ENCODE data around the gene YPEL5.

The YPEL5 gene

DNA sequence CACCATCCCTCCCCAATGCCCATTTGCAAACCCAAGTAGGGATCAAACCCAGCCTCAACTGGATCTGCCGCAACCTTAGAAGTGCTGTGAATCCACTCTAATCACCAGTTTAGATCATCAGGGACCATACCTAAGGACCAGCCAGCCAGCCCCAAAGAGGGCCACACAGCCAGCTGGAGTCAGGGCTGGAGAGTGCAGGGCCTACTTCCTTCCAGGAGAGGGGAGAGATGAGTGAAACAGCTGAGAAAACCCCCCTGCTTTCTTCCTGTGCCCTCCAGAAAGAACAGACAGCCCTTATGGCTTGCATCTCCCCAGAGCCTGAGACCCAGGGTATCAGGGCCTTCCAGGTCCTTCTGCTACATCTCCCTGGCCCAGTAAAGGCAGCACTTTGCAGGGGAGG lies 25.8 kb downstream of the YPEL5 start:
- no peak for DNase-seq

DNA sequence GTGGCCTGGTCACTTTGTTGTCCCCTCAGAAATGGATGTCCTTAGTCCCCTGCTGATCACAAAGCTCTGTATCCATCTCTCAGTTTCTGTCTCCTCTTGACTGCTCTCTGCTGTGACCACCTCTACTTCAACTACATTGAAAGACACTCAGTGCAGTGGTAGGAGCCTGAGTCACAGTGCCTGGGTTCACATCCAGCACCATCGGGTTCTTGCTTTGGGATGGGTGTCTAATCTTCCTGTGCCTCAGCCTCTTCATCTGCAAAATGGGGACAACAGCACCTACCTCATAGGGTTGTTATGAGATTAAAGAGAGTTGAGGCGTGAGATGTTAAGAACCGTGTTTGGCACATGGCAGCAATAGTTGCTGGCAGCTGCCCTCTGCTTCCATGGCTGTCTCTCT lies 30.6 kb downstream of the YPEL5 start:
- no peak for DNase-seq

DNA sequence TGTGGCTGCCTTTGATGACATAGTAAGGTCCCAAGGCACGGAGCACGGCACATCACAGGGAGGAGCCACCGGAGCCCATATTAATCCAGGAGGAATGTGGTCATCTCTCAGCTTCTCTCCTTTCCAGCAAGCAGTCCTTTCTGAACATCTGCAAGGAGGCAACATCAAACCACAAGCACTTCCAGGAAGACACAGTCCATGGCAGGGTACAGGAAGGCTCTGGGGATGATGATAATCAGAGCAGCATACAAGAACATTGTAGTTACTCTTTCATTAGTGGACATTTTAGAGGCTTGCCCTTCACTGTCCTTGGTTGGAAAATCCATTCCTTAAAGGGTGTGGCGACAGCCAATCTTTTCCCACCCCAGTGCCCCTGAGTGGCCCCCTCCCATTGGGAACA lies 31.1 kb downstream of the YPEL5 start:
- DNase-seq: no peak

DNA sequence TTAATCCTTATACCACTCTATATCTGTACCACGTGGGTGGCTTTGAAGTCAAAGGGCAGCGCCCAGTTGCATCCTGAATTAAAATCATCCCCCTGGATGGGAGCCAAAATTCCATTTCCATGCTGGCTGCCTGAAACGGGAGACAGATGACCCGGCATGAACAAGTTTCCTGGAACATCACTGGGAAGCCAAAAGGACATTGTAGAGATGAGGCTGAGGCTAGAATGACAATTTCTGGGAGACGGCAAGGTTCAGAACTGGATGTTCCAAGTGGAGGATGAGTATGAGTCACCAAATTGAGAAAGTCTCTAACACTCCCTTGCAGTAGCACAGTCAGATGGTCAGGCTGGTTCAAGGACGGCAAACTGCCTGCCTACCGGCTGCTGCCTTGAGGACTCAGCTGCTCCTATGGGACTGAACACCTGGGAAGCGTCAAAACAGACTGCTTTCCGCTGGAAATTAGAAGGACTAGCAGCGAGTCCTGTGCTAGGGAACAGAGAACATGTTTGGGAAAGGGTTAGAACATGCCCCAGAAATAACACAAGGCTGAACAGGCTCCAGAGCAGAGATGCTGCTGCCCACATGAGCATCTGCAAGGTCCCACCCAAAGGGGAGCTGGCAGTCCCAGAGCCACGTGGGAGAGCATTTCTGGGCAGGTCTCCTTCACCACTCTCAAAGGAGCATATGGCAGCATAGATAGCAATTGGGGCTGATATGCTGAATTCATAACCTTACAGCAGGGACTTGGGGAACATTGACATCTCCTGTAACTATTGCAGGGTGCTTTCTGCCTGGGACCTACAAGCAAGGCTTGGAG lies 32.0 kb downstream of the YPEL5 start:
- DNase-seq: no peak

DNA sequence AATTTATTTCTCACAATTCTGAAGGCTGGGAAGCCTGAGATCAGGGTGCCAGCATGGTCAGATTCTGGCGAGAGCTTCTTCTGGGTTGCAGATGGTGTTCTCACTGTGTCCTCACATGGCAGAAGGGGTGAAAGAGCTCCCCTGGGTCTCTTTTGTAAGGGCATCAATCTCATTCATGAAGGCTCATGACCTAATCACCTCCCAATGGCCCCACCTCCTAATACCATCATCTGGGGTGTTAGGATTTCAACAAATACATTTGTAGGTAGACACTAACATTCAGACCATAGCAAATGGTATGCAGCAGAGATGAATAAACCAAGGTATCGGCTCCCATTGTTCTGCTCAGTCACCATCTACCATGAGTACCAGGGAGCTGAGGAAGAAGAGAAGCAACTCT lies 32.7 kb downstream of the YPEL5 start:
- no peak for DNase-seq

DNA sequence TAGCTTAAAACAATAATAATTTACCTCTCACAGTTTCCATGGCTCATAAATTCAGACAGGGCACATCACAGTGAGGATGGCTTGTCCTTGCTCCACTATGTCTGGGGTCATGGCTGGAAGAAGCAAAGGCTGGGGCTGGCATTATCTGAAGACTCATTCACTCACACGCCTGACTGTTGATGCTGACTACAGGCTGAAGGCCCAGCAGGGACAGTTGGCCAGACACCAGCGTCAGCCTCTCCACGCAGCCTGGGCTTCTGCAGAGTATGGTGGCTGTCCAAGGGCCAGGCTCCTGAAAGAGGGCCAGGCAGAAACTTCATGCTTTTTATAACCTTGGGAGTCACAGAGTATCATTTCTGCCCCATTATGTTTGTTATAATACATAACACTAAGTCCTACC lies 33.4 kb downstream of the YPEL5 start:
- no peak for DNase-seq

DNA sequence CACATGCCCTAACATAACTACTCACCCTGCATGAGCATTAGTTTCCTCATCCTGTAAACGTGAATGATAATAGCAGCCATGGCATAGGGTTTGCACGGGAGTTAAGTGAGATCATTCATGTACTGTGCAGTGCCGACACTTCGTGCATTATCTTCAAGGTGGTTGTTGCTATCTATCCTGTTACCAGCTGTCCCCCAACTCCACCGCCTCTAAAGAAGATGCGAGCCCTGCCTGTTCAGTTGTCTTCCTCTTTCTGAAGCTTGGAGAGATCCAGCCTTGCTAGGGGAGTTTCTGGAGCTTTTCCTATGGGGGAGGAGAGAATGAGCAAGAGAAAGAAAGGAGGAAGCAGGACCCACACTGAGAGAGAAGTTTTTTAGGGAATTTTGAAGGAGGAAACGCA lies 34.4 kb downstream of the YPEL5 start:
- no peak for DNase-seq

DNA sequence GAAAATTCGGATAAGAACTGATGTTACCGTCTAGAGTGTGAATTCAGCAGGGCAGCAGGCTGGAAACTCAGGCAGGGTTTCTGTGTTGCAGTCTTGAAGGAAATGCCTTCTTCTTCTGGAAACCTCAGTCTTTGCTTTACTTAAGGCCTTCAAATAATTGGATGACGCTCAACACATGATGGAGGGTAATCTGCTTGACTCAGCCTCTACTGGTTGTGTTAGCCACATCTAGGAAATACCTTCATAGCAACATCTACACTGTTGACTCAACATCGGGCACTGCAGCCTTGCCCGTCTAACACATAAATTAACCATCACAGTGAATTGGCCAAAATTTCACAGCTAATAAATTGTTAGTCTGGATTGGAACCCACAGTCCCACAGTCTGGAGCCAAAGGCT lies 37.2 kb downstream of the YPEL5 start:
- DNase-seq: no peak

DNA sequence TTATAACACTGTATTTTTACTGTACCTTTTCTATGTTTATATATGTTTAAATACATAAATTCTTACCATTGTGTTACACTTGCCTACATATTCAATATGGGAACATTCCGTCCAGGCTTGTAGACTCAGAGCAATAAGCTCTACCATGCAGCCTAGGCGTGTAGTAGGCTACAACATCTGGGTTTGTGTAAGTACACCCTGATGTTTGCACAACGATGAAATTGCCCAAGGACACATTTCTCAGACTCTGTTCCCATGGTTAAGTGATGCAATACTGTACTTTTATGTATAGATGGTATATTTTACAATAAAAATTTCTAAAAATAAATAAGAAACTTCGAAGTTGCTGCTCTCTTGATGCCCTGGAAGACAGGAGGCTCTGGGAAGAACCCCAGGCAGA lies 38.4 kb downstream of the YPEL5 start:
- DNase-seq: no peak

DNA sequence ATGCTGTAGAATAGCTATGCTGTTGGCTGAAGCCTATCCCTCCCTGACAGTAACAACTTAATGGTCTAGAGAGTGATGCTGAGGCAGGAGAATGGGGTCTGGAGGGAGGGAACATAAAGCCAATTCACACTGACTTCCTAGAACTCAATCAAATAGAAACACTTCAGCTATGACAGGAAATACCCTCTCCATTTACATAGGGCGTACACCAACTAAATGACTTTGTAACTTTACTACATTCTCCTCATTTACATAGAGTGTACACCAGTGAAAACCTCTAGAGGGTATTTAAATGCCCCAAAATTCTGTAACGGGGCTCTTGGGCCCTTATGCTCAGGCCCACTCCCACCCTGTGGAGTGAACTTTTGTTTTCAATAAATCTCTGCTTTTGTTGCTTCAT lies 41.5 kb downstream of the YPEL5 start:
- DNase-seq: no peak

DNA sequence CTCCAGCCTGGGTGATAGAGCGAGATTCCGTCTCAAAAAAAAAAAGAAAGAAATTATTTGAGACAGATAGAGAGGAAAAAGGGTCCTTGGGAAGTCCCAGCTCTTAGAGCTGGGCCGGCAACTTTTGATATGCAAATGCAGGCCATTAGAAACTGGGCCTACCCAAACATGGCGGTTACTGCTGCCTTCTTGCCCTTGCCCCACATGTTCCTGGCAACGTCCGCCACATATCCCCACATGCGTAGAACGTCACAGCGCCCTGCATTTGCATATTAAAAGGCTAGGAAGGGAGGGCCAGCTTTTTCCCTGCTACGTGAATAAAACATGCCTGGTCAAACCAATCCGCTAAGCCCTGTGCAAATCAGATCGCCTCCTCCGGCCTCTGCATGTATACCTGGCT lies 43.8 kb downstream of the YPEL5 start:
- DNase-seq: no peak

DNA sequence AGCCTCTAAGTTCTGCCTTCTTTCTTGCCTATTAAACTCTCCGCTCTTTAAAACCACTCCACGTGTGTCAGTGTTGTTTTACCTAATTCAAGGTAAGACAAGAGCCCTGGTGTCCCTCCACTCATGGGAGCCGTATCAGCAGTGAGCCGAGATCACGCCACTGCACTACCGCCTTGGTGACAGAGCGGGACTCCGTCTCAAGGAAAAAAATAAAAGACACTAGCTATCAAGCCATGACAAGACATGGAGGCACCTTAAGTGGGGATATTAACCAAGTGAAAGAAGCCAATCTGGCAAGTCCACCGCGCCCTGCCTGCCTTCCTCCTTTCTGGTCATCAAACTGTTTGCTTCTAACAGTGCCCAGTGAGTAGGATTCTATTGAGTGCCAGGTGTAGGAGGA lies 44.3 kb downstream of the YPEL5 start:
- no peak for DNase-seq

DNA sequence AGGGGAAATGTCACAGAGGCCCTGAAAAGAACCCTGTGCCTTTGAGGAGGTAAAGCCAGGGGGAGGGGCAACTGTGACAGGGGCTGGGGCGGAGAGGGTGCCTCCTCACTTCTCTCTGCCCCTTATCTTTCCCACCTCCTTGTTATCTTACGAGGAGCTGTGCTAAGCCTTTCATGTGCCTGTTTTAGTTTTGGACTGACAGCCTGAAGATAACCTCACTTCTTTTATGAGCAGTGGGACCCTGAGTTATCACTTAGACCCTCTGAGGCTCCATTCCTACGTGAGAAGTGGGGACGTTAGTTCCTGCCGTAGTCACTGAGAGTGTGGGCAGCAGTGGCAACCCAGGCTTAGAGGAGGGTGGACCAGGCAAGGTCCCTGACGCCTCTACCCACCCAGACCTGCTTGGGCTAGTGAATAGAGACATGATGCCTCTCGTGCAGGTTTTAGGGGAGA lies 45.0 kb downstream of the YPEL5 start:
- DNase-seq: no peak

DNA sequence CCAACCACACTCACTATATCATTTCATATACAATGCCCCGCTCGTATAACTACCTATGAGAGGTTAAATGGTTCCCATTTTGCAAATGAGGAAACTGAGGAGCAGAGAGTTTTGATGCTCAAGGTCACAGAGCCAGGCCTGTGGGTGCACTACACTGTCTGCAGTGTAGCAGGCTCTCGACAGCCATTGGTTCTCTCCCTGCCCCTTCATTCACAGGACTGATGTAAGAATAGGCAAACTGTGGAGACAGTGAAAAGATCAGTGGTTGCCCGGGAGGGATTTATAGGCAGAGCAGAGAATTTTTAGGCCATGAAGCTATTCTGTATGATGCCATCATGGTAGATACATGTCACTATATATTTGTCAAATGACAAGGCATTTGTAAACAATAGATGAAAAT lies 45.5 kb downstream of the YPEL5 start:
- DNase-seq: no peak

DNA sequence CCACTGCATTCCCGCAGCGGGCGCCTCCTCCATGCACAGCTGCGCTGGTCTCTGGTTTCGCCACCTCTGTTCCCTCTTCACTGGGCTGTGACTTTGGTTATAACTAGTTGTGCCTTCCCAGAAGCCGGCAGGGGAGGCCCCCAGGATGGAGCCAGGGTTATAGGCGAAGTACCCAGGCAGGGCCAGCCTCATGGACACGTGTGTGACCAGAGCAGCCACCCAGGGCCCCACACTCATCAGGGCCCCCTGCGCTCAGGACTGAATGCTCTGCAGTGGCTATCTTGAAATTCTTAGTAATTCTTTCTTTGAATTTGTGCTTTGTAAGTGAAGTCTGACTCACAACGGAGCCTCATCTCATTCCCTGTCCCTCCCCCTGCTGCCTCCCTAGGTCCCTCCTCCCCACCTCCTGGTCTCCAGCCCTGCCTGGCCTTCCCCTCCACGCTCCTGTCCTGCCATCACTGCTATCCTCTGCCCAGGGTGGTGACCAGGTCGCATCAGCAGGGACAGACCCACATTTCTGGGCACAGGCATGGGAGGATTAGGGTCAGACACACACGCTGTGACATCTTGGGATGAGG lies 46.4 kb downstream of the YPEL5 start:
- no peak for DNase-seq

DNA sequence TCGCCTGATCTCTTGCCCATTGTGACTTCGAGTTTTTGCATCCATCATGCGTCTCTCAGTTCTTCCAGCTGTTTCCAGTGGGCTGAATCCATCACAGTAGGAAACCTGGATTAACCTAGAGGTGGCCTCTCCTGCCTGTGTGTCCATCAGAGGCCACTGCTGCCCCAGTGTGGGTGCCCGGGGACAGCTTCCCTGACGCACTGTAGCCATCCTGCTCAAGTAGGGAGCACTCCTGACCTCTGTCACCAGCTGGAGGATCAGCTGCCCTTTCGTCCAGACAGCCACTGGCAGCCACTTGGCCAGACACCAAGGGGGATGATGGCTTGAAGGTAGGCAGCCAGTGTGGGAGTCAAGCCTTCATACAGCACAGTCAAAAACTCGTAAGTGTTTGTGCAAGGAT lies 47.6 kb downstream of the YPEL5 start:
- no peak for DNase-seq

DNA sequence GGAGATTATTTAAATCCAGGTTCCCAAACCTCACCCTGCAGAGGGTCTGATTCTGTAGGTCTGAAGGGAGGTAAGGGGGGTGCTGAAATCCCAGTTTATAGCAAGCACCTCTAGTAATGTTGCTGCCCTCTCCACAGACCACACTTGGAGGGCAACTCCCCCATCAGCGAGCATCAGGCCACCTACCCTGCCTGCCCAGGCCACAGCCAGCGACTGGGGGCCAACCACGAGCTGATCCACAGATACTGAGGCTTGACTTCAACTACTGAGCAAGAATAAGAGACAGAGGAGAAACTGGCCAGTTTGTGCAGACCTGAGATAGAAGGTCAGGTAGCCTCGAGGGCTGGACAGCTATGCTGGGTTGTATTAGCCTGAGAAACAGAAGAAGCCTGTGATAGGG lies 48.2 kb downstream of the YPEL5 start:
- DNase-seq: no peak

DNA sequence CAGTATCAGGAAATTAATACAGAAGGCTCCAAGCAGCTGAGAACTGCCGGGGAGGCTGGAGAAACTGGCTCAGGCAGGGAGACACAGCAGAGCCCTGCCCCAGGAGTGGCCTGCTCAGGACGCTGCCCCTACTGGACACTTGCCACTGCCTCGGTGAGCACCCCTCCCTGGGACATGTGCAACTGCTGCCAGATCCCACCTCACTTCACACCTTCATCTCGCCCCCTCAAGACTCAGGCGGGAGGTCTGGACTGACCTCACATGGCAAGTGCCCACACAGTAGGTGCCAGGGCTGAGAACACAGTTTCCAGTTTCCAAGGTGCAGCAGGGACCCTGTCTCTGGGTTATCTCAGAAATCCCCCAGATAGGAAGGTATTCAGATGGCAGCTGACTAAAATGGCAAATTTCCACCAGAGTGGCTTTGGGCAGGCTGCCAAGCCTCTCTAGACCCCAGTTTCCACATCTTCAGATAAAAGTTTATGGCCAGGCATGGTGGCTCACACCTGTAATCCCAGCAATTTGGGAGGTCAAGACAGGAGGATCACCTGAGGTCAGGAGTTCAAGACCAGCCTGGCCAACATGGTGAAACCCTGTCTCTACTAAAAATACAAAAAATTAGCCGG lies 50.9 kb downstream of the YPEL5 start:
- DNase-seq: no peak

DNA sequence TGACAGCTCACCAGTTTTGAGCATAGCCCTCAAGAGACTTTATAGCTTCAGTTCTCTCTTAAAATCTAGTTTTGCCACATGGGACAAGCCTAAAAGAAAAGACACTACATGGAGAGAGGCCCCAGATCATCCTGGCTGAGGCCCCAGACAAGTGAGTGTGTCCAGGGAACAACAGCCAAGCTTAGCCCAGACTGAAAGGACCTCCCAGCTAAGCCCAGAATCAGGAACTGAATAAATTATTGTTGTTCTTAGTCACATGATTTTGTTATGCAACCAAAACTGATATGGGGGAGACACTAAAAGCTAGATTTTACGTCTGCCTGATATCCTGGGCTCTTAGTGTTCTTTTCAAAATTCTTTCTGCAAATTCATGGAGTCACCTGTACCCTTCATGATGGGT lies 55.2 kb downstream of the YPEL5 start:
- DNase-seq: no peak

DNA sequence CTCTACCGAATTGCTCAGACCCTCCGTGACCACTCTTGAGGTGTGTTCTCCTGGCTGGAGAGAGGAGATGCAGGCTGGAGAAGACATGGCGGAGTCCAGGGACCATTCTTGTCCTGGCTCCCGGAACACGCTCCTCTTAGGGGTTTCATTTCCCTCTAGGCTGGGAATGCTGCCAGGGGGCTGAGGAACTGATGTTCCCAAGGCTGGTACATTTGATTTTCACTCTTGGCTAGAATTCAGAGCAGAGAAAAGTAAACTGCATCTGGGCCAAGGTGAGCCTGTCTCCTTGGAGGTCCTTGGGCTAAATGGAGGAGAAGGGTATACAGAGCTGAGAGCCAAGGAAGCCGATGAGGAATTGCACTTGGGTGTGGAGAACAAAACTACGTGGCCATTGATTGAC lies 56.3 kb downstream of the YPEL5 start:
- no peak for DNase-seq

DNA sequence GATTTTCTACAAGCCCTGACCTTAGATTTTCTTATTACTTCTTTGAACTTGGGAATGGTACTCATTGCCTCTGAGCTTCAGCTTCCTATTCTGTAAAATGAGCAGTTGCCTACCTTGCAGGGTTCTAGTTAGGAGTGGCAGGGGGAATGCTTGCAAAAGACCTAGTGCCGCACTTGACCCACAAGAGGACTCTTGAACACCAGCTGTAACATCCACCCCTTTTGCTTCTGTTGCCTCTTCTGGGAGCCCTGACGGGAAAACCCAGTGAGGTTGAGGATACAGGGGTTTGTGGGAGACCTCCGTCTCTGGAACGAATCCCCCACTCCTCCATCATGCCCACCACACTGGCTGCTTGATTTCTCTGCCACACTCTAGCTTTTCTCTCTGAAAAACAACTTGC lies 57.5 kb downstream of the YPEL5 start:
- no peak for DNase-seq

DNA sequence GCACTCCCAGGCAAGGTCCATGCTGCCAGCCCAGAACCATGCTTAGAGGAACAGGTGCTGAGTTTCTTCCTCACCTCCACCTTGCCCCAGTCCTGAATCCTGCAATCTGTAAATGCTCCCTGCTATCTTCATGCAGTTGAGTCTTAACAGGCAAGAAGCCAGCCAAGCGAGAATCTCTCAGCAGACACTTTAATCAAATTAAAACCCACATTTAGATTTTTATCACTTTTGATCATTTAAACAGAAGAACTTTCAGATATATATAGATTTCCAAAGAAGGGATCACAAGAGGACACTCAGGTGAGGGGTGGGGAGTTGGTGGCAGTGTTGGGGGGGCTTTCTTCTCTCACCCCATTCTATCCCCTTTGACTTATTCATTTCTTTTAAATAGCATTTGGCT lies 58.6 kb downstream of the YPEL5 start:
- DNase-seq: no peak

DNA sequence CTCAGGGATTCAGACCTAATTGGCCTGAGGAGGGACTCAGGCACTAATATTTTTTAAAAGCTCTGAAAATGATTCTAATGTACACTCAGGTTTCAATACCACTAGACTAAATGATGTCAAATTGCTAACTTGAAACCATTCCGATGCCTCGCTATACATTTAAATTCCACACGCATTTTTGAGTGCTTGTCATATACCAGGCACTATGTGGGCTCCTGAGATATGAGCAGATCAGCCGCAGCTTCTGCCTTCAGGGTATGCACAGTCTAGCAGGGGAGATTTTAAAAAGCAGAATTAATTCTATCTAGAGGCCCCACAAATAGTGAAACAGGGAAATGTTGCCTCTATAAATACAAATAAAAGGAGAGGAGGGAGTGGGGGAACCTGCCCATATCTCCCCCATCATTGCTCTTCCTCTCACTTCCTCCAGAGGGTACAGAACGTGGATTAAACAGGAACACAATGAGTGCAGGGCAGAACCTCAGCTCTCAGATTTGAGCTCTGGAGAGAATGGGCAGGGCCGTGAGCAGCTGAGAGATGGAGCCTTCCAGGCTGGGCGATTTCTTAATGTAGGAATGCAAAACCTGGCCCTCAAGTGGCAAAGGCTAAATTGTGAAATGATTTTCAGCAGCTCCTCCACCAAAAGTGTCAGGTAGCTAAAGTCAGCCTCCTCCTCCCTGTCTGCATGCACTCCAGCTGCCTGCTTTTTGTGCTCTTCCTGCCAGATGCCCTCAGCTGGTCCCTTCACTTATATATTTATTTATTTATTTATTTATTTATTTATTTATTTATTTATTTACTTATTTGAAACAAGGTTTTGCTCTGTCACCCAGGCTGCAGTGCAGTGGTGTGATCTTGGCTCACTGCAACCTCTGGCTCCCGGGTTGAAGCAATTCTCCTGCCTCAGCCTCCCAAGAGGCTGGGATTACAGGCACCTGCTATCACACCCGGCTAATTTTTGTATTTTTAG lies 59.9 kb downstream of the YPEL5 start:
- no peak for DNase-seq

All from activated CD4-positive, alpha-beta T cell treated with anti-CD3 and anti-CD28 coated beads, Interleukin-10, Interleukin-2, amounts not matched to agents 100 ng/mL and 50 ng/mL, durations not matched to agents 16 hours and 8 hours (primary cell).